Ramos (cell line): ENCODE data around the gene AFAP1.

Source experiments
- in situ Hi-C: fragments of 300-500 bp; cut with MboI; formaldehyde crosslinking; loops from one replicate; pipeline ENCODE4 v1.14.3; 2022; ENCODE audit warnings: low sequenced_read_pairs; ENCODE audit not compliant: unreplicated experiment

AFAP1 gene

GRCh38 chr4:7812231-7812857 is 127.3 kb downstream of the AFAP1 start:
- in situ Hi-C loops: no loop called here

- in situ Hi-C loops: no loop called here
These were observed 128.0 kb downstream of the AFAP1 start for GRCh38 chr4:7811536-7812191.

DNA sequence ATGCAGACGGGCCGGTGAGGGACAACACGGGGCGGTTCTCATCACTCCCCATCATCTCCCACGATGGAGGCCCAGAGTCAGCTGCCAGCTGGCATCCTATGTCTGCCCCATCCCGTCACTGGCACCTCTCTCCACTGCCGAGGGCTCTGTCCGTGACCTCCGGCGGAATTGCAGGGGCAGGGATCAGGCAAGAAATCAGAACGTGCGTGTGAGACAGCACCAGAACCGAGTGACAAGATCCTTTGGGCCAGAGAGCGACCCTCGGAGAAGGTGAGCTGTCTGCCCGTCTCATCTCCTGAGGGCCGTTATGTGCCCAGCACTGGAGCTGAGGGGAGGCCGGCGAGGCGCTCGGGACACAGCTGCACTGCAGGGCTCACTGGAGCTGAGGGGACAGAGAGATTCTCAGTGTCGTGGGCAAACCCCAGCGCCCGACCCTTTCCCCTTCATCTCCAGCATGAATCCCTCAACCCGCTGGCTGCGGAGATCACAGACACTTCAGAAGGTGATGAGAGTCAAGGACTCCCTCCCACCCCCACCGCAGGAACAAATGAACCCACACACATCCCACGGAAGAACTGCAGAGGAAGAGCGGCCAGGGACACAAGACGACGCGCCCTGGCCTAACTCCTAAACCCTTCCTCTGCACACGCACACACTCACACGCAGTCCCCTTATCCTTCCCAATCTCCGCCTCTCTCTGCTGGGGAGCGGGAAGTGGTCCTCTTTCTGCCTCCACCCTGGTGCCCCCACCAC is 128.7 kb downstream of the AFAP1 start:
- in situ Hi-C loops: no loop called here

DNA sequence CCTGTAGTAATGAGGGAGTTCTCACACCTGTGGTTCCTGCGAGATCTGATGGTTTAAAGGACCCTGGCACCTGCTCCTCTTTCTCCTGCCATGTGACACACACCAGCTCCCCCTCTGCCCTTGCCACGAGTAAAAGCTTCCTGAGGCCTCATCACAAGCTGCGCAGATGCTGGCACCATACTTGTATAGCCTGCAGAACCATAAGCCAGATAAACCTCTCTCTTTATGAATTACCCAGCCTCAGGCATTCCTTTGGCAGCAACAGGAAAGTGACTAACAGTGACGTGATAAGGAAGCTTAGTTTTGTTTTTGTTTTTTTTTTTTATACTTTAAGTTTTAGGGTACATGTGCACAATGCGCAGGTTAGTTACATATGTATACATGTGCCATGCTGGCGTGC is 130.9 kb downstream of the AFAP1 start:
- in situ Hi-C loops: no loop called here

- in situ Hi-C loops: no loop called here
These were observed 131.5 kb downstream of the AFAP1 start for GRCh38 chr4:7808181-7808580.

- in situ Hi-C loops: no loop called here
These were observed 132.2 kb downstream of the AFAP1 start for GRCh38 chr4:7807351-7807921.

GRCh38 chr4:7806338-7807090 is 133.1 kb downstream of the AFAP1 start:
- in situ Hi-C loops: no loop called here

DNA sequence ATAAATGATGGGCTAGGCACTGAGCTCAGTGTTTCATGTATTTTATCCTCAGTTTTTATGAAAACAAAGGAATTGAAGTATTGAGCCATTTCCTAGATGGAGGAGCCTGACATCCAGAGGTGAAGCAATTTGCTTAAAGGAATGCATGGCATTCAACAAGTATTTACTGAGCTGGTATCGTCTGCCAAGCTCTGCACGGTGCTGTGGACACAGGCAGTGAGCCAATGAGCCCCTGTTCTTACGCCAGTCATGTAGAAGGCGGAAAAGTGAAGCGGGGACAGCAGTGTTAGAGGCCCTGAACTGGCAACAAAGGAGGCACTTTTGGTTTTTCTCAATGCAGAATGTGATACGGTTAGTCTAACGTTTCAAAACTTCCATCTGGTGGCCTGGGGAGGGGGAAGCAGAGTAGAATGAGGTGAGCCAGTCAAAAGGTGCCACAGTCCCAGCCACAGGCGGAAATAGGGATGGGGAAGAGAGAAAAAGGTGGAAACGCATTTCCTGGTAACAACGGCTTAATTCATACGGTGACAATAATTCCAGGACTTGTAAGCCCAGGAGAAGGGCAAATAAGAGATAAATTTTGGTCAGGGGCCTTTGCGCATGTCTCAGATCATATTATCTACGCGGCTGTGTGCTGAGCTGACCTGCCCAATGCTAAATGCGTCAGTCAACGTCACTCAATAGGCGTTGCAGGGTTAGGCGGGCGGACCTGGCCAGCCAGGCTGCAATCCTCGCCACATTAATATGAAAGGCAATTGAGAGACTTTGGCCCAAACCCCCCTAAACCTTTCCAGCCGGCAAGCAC is 133.9 kb downstream of the AFAP1 start:
- in situ Hi-C loops: no loop called here

- in situ Hi-C loops: loop anchor here (5.0 kb wide), 1 partner anchor 182 kb away; no protein-coding TSS in a partner anchor
These were observed 134.8 kb downstream of the AFAP1 start for GRCh38 chr4:7804756-7805385.

DNA sequence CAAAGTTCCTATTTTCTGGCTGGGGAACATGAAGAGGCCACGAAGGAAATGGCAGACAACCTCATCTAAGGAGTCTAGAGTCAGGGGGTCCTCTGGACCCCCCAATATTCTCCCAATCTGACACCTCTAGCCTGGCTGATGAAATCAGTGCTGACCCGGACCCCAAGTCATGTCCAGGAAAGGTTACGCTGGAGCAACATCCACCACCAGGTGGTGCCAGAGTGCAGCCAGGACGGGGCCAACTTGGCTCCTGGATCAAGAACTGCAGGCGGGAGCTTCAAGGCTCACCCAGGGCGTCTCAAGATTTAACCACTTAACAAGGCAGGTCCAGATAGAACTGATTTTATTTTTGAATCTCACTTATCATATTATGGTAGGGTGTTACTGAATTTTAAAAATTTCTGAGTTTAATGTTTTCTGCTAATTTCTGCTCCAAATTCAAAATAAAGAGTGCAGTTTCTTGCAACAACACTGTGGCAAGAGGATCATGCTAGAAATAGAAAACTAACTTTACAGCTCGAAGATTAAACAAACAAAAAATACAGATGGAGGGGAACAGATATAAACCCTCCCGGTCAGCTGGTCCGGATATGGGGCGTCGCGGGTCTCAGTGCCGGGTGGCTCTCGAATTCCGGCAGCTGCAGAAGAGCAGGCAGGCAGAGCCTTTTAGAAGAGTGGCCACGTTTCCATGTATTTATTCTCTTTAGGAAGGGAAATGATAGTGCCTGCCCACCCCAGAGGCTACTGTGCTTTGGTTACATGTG is 135.5 kb downstream of the AFAP1 start:
- in situ Hi-C loops: loop anchor here (5.0 kb wide), 1 partner anchor 183 kb away; no protein-coding TSS in a partner anchor

DNA sequence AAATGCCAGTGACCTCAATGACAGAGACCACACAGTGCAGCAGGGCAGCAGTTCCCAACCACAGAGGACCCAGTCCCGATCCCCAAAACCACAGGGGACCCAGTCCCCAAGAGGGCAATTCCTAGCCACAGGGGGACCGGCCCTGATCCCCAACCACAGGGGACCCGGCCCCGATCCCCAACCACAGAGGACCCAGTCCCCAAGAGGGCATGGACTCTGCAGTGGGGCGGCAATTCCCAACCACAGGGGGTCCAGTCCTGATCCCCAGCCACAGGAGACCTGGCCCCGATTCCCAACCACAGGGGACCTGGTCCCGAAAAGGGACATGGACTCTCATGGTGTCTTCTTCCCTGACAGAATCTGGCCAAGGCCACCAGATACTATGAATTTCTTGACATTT is 136.3 kb downstream of the AFAP1 start:
- in situ Hi-C loops: loop anchor here (5.0 kb wide), 1 partner anchor 184 kb away; no protein-coding TSS in a partner anchor

- in situ Hi-C loops: loop anchor here (5.0 kb wide), 1 partner anchor 185 kb away; no protein-coding TSS in a partner anchor
These were observed 137.5 kb downstream of the AFAP1 start for GRCh38 chr4:7802093-7802726.

DNA sequence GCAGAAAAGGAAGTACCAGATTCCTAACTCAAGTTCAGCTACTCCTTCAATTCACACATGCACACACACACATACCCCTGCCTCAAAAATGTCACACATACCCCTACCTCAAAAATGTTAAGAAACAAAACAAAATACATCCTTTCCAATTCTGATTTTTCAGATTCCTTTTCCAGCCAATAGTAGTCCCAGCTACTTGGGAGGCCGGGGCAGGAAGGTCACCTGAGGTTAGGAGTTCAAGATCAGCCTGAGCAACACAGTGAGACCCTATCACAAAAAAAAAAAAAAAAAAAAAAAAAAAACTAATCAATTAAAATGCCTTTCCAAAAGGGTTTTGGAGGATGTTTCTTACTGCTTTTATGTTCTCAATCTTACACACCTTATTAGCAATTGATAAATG is 138.0 kb downstream of the AFAP1 start:
- in situ Hi-C loops: loop anchor here (5.0 kb wide), 1 partner anchor 186 kb away; no protein-coding TSS in a partner anchor

GRCh38 chr4:7801001-7801400 is 138.7 kb downstream of the AFAP1 start:
- in situ Hi-C loops: loop anchor here (5.0 kb wide), 1 partner anchor 186 kb away; no protein-coding TSS in a partner anchor

DNA sequence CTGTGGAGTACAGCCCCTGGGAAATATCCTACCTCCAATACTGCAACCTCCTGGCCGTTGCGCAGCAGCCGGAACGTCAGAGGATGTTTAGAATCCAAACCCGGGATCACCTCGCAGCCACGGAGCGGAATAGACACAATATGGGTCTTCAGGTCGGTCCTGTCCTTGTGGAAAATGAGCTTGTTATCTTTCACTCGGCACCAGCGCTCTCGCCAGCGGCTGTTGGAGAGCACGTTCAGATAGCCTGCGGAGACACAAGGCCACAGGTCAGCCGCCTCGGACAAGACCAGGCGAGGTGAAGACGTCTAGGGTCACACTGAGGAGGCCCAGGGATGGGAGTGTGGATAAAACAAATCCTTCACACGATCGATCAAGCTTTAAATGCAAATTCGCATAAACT is 139.3 kb downstream of the AFAP1 start:
- in situ Hi-C loops: loop anchor here (5.0 kb wide), 1 partner anchor 187 kb away; no protein-coding TSS in a partner anchor

DNA sequence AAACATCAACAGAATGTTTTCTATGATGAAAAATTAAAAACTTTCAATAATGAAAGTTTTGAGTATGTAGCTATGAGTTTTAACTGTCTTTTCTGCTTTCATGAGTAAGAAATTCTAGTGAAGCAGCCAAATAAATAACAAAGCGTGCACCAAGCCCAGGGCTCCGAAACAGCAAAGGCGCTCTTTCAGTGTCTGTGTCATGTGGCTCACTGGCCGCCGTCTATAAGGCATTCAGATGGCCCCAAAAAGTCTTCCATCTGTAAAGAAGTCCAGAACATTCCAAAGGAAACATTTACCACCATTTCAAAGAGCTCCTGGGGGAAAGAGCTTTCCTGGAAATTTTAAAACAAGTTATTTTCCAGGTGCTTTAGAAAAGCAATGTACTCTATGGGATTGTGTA is 139.9 kb downstream of the AFAP1 start:
- in situ Hi-C loops: loop anchor here (5.0 kb wide), 1 partner anchor 188 kb away; no protein-coding TSS in a partner anchor

GRCh38 chr4:7799306-7799705 is 140.4 kb downstream of the AFAP1 start:
- in situ Hi-C loops: no loop called here
